Neural progenitor cell (in vitro differentiated cells): Measurements from ENCODE around the gene RNU2-63P. TPM values are rescaled to one million over a fixed set of nuclear protein-coding genes. Genes with fewer than 3 reads are reported as not detected.

Experiments
- DNase-seq: peaks from one replicate; pipeline ENCODE4 v3.0.0-alpha.2; 2016; ENCODE audit warnings: low spot score
- H2AFZ ChIP-seq: fragments of 200-600 bp; sonication (generic); replicated peaks from 2 replicates; pipeline ENCODE4 v1.6.1; 2016; ENCODE audit warnings: antibody characterized with exemption
- H3F3A ChIP-seq: fragments of 200-600 bp; sonication (generic); 2 replicates; pipeline ENCODE4 v1.6.1; 2016; ENCODE audit warnings: antibody characterized with exemption, low read depth
- H3K27ac ChIP-seq: fragments of 200-600 bp; sonication (generic); 2 replicates; pipeline ENCODE4 v1.5.1; 2016; ENCODE audit warnings: mild to moderate bottlenecking
- H3K27me3 ChIP-seq: fragments of 200-600 bp; sonication (generic); 2 replicates; pipeline ENCODE4 v1.6.1; 2016; ENCODE audit warnings: mild to moderate bottlenecking, moderate library complexity
- H3K36me3 ChIP-seq: fragments of 200-600 bp; sonication (generic); 2 replicates; pipeline ENCODE4 v1.5.1; 2016
- H3K4me1 ChIP-seq: fragments of 200-600 bp; sonication (generic); 2 replicates; pipeline ENCODE4 v1.6.1; 2016; ENCODE audit warnings: mixed run types
- H3K4me2 ChIP-seq: fragments of 200-600 bp; sonication (generic); 2 replicates; pipeline ENCODE4 v1.6.1; 2016
- H3K4me3 ChIP-seq: fragments of 200-600 bp; sonication (generic); 2 replicates; pipeline ENCODE4 v1.5.1; 2016
- H3K79me2 ChIP-seq: fragments of 200-600 bp; sonication (generic); 2 replicates; pipeline ENCODE4 v1.6.1; 2016; ENCODE audit warnings: low read depth
- H3K9ac ChIP-seq: fragments of 200-600 bp; sonication (generic); 2 replicates; pipeline ENCODE4 v1.6.1; 2016
- H3K9me3 ChIP-seq: fragments of 200-600 bp; sonication (generic); 2 replicates; pipeline ENCODE4 v1.5.1; 2016; ENCODE audit warnings: low read depth
- H4K20me1 ChIP-seq: fragments of 200-600 bp; sonication (generic); 2 replicates; pipeline ENCODE4 v1.6.1; 2016; ENCODE audit warnings: low read depth
- H3K27ac Mint-ChIP-seq: 3 replicates; pipeline ENCODE4 v1.8.0; 2021; ENCODE audit warnings: mixed read lengths
- H3K27me3 Mint-ChIP-seq: 2 replicates; pipeline ENCODE4 v1.8.0; 2022; ENCODE audit warnings: low read depth, mild to moderate bottlenecking, inconsistent platforms, moderate library complexity, mixed read lengths; ENCODE audit not compliant: insufficient read depth
- H3K36me3 Mint-ChIP-seq: 3 replicates; pipeline ENCODE4 v1.8.0; 2021; ENCODE audit warnings: mixed read lengths
- H3K4me1 Mint-ChIP-seq: 3 replicates; pipeline ENCODE4 v1.8.0; 2021; ENCODE audit warnings: mixed read lengths
- H3K4me3 Mint-ChIP-seq: 3 replicates; pipeline ENCODE4 v1.8.0; 2021; ENCODE audit warnings: mild to moderate bottlenecking, moderate library complexity, mixed read lengths
- H3K9me3 Mint-ChIP-seq: 3 replicates; pipeline ENCODE4 v1.8.0; 2020; ENCODE audit warnings: mixed read lengths
- CTCF ChIP-seq: fragments of 200-600 bp; sonication (generic); IDR thresholded peaks from 2 replicates; pipeline ENCODE4 v1.5.1; 2017; ENCODE audit warnings: antibody characterized with exemption, mild to moderate bottlenecking
- EZH2 ChIP-seq: fragments of 200-600 bp; sonication (generic); IDR thresholded peaks from 2 replicates; pipeline ENCODE4 v1.6.1; 2017; ENCODE audit warnings: antibody characterized with exemption, mild to moderate bottlenecking, moderate library complexity
- EZH2phosphoT487 ChIP-seq: fragments of 200-600 bp; sonication (generic); IDR thresholded peaks from 2 replicates; pipeline ENCODE4 v1.6.1; 2017; ENCODE audit warnings: antibody characterized with exemption
- total RNA-seq: library from RNA; depleted of rRNA; stranded (reverse); fragments of >200 nt; gene quantifications from 2 replicates; pipeline ENCODE4 v1.2.3, GENCODE V29; 2015; ENCODE audit warnings: low replicate concordance

RNU2-63P gene
- total RNA-seq, 1 donor from 2014 or later = not detected

DNA sequence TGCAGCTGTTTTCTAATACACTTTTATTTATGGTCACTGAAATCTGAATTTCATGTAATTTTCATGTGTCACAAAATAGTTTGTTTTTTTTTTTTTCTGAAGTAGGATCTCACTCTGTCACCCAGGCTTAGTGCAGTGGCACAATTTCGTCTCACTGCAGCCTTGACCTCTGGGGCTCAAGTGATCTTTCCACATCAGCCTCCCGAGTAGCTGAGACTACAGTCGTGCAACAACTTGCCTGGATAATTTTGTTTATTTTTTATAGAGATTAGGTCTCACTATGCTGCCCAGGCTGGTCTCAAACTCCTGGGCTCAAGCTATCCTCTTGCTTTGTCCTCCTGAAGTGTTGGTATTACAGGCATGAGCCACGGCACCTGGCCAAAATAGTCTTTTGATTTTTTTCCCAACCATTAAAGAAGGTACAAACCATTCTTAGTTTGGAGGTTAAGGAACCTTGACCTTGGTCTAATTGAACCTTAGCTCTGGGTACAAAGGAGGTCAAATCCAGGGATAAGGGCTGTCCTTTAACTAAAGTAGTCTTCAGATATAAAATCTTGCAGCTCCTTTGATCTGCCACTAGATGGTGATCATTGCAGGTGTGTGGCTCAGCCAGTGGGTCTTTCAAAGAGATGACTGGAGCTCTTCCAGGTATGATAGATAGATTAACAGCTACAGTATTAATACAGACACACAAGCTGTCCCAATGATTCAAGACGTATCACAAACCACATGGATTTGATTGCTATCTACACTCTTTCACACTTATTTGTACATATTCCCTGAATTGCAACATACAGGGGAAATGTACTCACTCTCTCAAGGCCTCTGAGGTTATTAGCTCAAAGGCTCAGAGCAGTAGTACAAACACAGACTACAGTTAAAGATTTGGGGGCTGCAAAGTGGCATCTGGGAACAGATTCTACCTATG is 43.9 kb upstream of the RNU2-63P start:
- Histone ChIP-seq H3K4me3 (no peak overlapping the region), H3K27ac (no peak overlapping the region), H3K4me1 (peaks cover 11% of the 10 kb centered on the region), H2AFZ (peak overlapping the region; percentile 58), H3K9me3 (no peaks in the 10 kb centered on the region), H3K4me2 (no peak overlapping the region), H3K27me3 (no peaks in the 10 kb centered on the region), H3K79me2 (peaks cover 1% of the 10 kb centered on the region), H4K20me1 (no peaks in the 10 kb centered on the region), H3F3A (peaks cover 8% of the 10 kb centered on the region), H3K36me3 (no peaks in the 10 kb centered on the region), H3K9ac (no peak overlapping the region)
- Mint-ChIP-seq H3K27ac (no peak overlapping the region), H3K4me1 (peaks cover 7% of the 10 kb centered on the region), H3K36me3 (no peaks in the 10 kb centered on the region), H3K4me3 (no peak overlapping the region), H3K27me3 (no peaks in the 10 kb centered on the region), H3K9me3 (no peaks in the 10 kb centered on the region)
- peak; percentile 56 for DNase-seq
- TF ChIP-seq CTCF = peak; percentile 83
- no peak for TF ChIP-seq EZH2

DNA sequence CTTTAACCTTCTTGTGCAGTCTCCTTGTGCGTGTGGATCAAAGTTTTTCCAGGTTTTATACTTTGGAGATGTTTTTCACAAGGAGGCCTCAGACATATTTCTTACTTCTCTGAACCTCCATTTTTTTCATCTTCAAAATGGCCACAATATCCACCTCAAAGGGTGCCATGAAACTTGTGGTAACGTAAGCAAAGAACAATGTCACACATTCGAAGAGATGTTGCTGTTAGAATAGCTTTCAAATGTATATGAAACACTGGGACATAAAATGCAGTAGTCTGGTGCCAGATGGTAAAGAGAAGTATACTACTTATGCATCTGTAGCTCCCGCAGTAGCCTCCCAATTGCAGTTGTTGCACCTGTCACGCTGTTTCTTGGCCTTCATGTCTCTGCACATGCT is 41.8 kb upstream of the RNU2-63P start:
- peaks cover 4% of the 10 kb centered on the region for H3K36me3 Mint-ChIP-seq
- H3K4me3 ChIP-seq = no peak overlapping the region
- no peak overlapping the region for H3K4me3 Mint-ChIP-seq
- peaks cover 4% of the 10 kb centered on the region for H3K36me3 ChIP-seq
- peaks cover 22% of the 10 kb centered on the region for H3K79me2 ChIP-seq
- peaks cover 24% of the 10 kb centered on the region for H3K4me1 ChIP-seq
- no peak overlapping the region for H3K27ac Mint-ChIP-seq
- no peak for DNase-seq
- H3K9me3 Mint-ChIP-seq = no peaks in the 10 kb centered on the region
- H3K27ac ChIP-seq = no peak overlapping the region
- peaks cover 8% of the 10 kb centered on the region for H3F3A ChIP-seq
- H3K27me3 Mint-ChIP-seq = no peaks in the 10 kb centered on the region
- TF ChIP-seq EZH2phosphoT487 = no peak
- no peak overlapping the region for H3K9ac ChIP-seq
- H3K4me2 ChIP-seq = no peak overlapping the region
- H3K27me3 ChIP-seq = no peaks in the 10 kb centered on the region
- H4K20me1 ChIP-seq = peaks cover 5% of the 10 kb centered on the region
- no peaks in the 10 kb centered on the region for H3K9me3 ChIP-seq
- peaks cover 25% of the 10 kb centered on the region for H3K4me1 Mint-ChIP-seq
- no peak overlapping the region for H2AFZ ChIP-seq

GRCh38 chr2:88057437-88057844 is 41.1 kb upstream of the RNU2-63P start:
- DNase-seq = no peak
- Histone ChIP-seq H3K27ac (no peak overlapping the region), H4K20me1 (peaks cover 5% of the 10 kb centered on the region), H2AFZ (no peak overlapping the region), H3K4me1 (peaks cover 26% of the 10 kb centered on the region), H3K4me2 (no peak overlapping the region), H3K9ac (no peak overlapping the region), H3F3A (peaks cover 8% of the 10 kb centered on the region), H3K9me3 (no peaks in the 10 kb centered on the region), H3K4me3 (no peak overlapping the region), H3K27me3 (no peaks in the 10 kb centered on the region), H3K79me2 (peaks cover 29% of the 10 kb centered on the region), H3K36me3 (peaks cover 4% of the 10 kb centered on the region)
- TF ChIP-seq EZH2 = no peak
- TF ChIP-seq CTCF = no peak
- TF ChIP-seq EZH2phosphoT487 = no peak
- no peak overlapping the region for H3K27ac Mint-ChIP-seq
- H3K9me3 Mint-ChIP-seq = no peaks in the 10 kb centered on the region
- H3K4me3 Mint-ChIP-seq = no peak overlapping the region
- peaks cover 5% of the 10 kb centered on the region for H3K36me3 Mint-ChIP-seq
- peaks cover 27% of the 10 kb centered on the region for H3K4me1 Mint-ChIP-seq
- H3K27me3 Mint-ChIP-seq = no peaks in the 10 kb centered on the region
